ENCODE measurements around the gene VIPR2.
"Not testable (repeated sequence)": the region's sequence is repeated elsewhere in the genome, so short reads cannot be mapped to it uniquely, and the experiment has no call there.

VIPR2 gene

GRCh38 chr7:158994687-158995086 lies 150.0 kb downstream of the VIPR2 start:
- no peak for DNase-seq (ENCODE audit: low read depth in 2 of 2)

GRCh38 chr7:158993591-158993990 lies 151.1 kb downstream of the VIPR2 start:
- DNase-seq (ENCODE audit: low read depth in 2 of 2), result no peak

GRCh38 chr7:158992759-158993158 lies 151.9 kb downstream of the VIPR2 start:
- DNase-seq (ENCODE audit: low read depth in 2 of 2), result no peak

GRCh38 chr7:158991824-158992621 lies 152.6 kb downstream of the VIPR2 start:
- DNase-seq (ENCODE audit: low read depth in 2 of 2), result no peak

GRCh38 chr7:158988996-158989395 lies 155.7 kb downstream of the VIPR2 start:
- no peak for DNase-seq (ENCODE audit: low read depth in 2 of 2)

GRCh38 chr7:158988302-158988862 lies 156.3 kb downstream of the VIPR2 start:
- no peak for DNase-seq (ENCODE audit: low read depth in 2 of 2)

- no peak for DNase-seq (ENCODE audit: low read depth in 2 of 2)
Observed at GRCh38 chr7:158987691-158988090, 157.0 kb downstream of the VIPR2 start.

GRCh38 chr7:158985583-158985982 lies 159.1 kb downstream of the VIPR2 start:
- DNase-seq (ENCODE audit: low read depth in 2 of 2), result no peak

- not testable (repeated sequence) for DNase-seq (ENCODE audit: low read depth in 2 of 2)
Observed at GRCh38 chr7:158984007-158984406, 160.7 kb downstream of the VIPR2 start.

GRCh38 chr7:158982080-158982479 lies 162.6 kb downstream of the VIPR2 start:
- DNase-seq (ENCODE audit: low read depth in 2 of 2), result not testable (repeated sequence)

- DNase-seq (ENCODE audit: low read depth in 2 of 2), result no peak
Observed at GRCh38 chr7:158979635-158980351, 164.9 kb downstream of the VIPR2 start.

GRCh38 chr7:158979023-158979529 lies 165.6 kb downstream of the VIPR2 start:
- no peak for DNase-seq (ENCODE audit: low read depth in 2 of 2)
